HG03025 (cell line): ENCODE results near the gene NDRG2.

Experiments used
- ATAC-seq: cut with Tn5 transposase; IDR thresholded peaks from one replicate; pipeline ENCODE4 v1.9.1; 2021; ENCODE audit warnings: mild to moderate bottlenecking, moderate library complexity; ENCODE audit not compliant: unreplicated experiment, low FRiP score

The NDRG2 gene

GRCh38 chr14:21024585-21025370 lies at the start of gene NDRG2:
Gene NDRG2 (minus strand): TSS chr14:21025061. CDS start chr14:21023315, 1,746 bp downstream.
- no peak for ATAC-seq

GRCh38 chr14:21073921-21074320 lies 49.1 kb upstream of the NDRG2 start:
- ATAC-seq = no peak

- no peak for ATAC-seq
Observed at GRCh38 chr14:21072781-21073339, 48.0 kb upstream of the NDRG2 start.

- ATAC-seq = no peak
Observed at GRCh38 chr14:21072031-21072473, 47.2 kb upstream of the NDRG2 start.

- ATAC-seq = no peak
Observed at GRCh38 chr14:21071225-21072030, 46.6 kb upstream of the NDRG2 start.

GRCh38 chr14:21070610-21071224 lies 45.9 kb upstream of the NDRG2 start:
- ATAC-seq = no peak

- no peak for ATAC-seq
Observed at GRCh38 chr14:21070083-21070609, 45.3 kb upstream of the NDRG2 start, which contains the start of gene ARHGEF40. Gene ARHGEF40 (plus strand): TSS chr14:21070304. CDS start chr14:21070397, 93 bp downstream.

- no peak for ATAC-seq
Observed at GRCh38 chr14:21069388-21070082, 44.7 kb upstream of the NDRG2 start.

GRCh38 chr14:21068521-21069387 lies 43.9 kb upstream of the NDRG2 start:
- ATAC-seq = no peak

GRCh38 chr14:21066882-21067502 lies 42.1 kb upstream of the NDRG2 start:
- ATAC-seq = no peak

- no peak for ATAC-seq
Observed at GRCh38 chr14:21063479-21063878, 38.6 kb upstream of the NDRG2 start.

GRCh38 chr14:21061347-21061668 lies 36.4 kb upstream of the NDRG2 start:
- no peak for ATAC-seq

- no peak for ATAC-seq
Observed at GRCh38 chr14:21060614-21061346, 35.9 kb upstream of the NDRG2 start.

GRCh38 chr14:21059842-21060613 lies 35.2 kb upstream of the NDRG2 start:
- ATAC-seq = no peak

- no peak for ATAC-seq
Observed at GRCh38 chr14:21058903-21059302, 34.0 kb upstream of the NDRG2 start.

GRCh38 chr14:21057803-21058675 lies 33.2 kb upstream of the NDRG2 start, which contains the start of gene RNASE8:
Gene RNASE8 (plus strand): TSS chr14:21057822. CDS start chr14:21057893, 71 bp downstream.
- no peak for ATAC-seq
